NCI-H69 (cell line): ENCODE measurements around the gene NKD1.

Experiments
- DNase-seq: peaks from one replicate; lab custom pipeline; 2025; lab: John Stamatoyannopoulos, UW

The NKD1 gene

GRCh38 chr16:50548125-50548908 is at the start of gene NKD1:
Gene NKD1, plus strand, starts transcription at chr16:50548396. Its CDS starts 158 bp downstream, at chr16:50548554.
- peak; percentile 79 for DNase-seq

- no peak for DNase-seq
Observed at GRCh38 chr16:50498431-50499155, 49.6 kb upstream of the NKD1 start.

- no peak for DNase-seq
Observed at GRCh38 chr16:50499254-50499653, 48.9 kb upstream of the NKD1 start.

GRCh38 chr16:50500171-50500874 is 47.9 kb upstream of the NKD1 start:
- DNase-seq, result no peak

- no peak for DNase-seq
Observed at GRCh38 chr16:50501251-50501650, 46.9 kb upstream of the NKD1 start.

GRCh38 chr16:50501986-50502615 is 46.1 kb upstream of the NKD1 start:
- DNase-seq, result no peak

- DNase-seq, result peak; percentile 68
Observed at GRCh38 chr16:50502616-50503011, 45.6 kb upstream of the NKD1 start.

GRCh38 chr16:50503868-50504531 is 44.2 kb upstream of the NKD1 start:
- peak; percentile 52 for DNase-seq

GRCh38 chr16:50505115-50505514 is 43.1 kb upstream of the NKD1 start:
- DNase-seq, result no peak

- peak; percentile 88 for DNase-seq
Observed at GRCh38 chr16:50505714-50506542, 42.3 kb upstream of the NKD1 start.

- DNase-seq, result no peak
Observed at GRCh38 chr16:50506543-50506937, 41.7 kb upstream of the NKD1 start.

GRCh38 chr16:50507397-50507796 is 40.8 kb upstream of the NKD1 start:
- DNase-seq, result no peak

GRCh38 chr16:50509521-50510341 is 38.5 kb upstream of the NKD1 start:
- DNase-seq, result peak; percentile 15

- no peak for DNase-seq
Observed at GRCh38 chr16:50515218-50515617, 33.0 kb upstream of the NKD1 start.

- DNase-seq, result no peak
Observed at GRCh38 chr16:50516401-50516800, 31.8 kb upstream of the NKD1 start.

- no peak for DNase-seq
Observed at GRCh38 chr16:50516890-50517289, 31.3 kb upstream of the NKD1 start.

GRCh38 chr16:50517450-50518252 is 30.5 kb upstream of the NKD1 start:
- no peak for DNase-seq

GRCh38 chr16:50519001-50519400 is 29.2 kb upstream of the NKD1 start:
- no peak for DNase-seq

GRCh38 chr16:50519602-50520001 is 28.6 kb upstream of the NKD1 start:
- DNase-seq, result no peak
